Endothelial cell of umbilical vein (primary cell): ENCODE measurements around the gene CEP120. TPM values are rescaled to one million over a fixed set of nuclear protein-coding genes. Genes with fewer than 3 reads are reported as not detected.

Experiments used
- BruUV-seq: library from RNA; stranded (reverse); fragments of 400-500 nt; replicated peaks from 2 replicates; lab custom pipeline; 2021; lab: Mats Ljungman, UMichigan
- CTCF ChIA-PET: fragments of 300-600, 350-600 bp; sonication (Branson Sonifier 250); formaldehyde crosslinking; loops from one replicate; lab custom pipeline; 2021; ENCODE audit warnings: antibody characterized with exemption, inconsistent platforms; lab: Charles Lee
- POLR2A ChIA-PET: fragments of 300-600, 350-600 bp; sonication (Branson Sonifier 250); formaldehyde crosslinking; loops from one replicate; lab custom pipeline; 2021; ENCODE audit warnings: antibody characterized with exemption, inconsistent platforms; lab: Charles Lee
- DNase-seq: peaks from one replicate; pipeline ENCODE4 v3.0.0-alpha.2; 2011; ENCODE audit warnings: low read depth, low spot score
- FAIRE-seq: peaks from 2 replicates; lab custom pipeline; 2011; peaks lifted over from hg19 to GRCh38; lab: Jason Lieb, UNC
- H2AFZ ChIP-seq: 2 replicates; pipeline ENCODE4 v1.6.0; 2012; ENCODE audit warnings: low read depth, low read length, control low read depth, inconsistent platforms
- H3K27ac ChIP-seq: 2 replicates; pipeline ENCODE4 v1.5.1; 2011; ENCODE audit warnings: low read depth, mild to moderate bottlenecking, control low read depth, low read length, moderate library complexity; ENCODE audit not compliant: insufficient read depth
- H3K27me3 ChIP-seq, 2 experiments: 2 replicates each; pipeline versions ENCODE4 v1.6.0 to v1.6.1; 2011; ENCODE audit warnings: low read length in 2 of 2, mixed read lengths in 1 of 2; ENCODE audit not compliant: control insufficient read depth in 2 of 2, insufficient read depth in 2 of 2
- H3K36me3 ChIP-seq, 2 experiments: 2 replicates in 1 of 2; 3 replicates in 1 of 2; pipeline ENCODE4 v1.5.1; 2011; ENCODE audit warnings: low read length in 2 of 2, mild to moderate bottlenecking in 1 of 2, moderate library complexity in 1 of 2; ENCODE audit not compliant: control insufficient read depth in 2 of 2, insufficient read depth in 2 of 2; ENCODE audit errors: extremely low read depth in 1 of 2
- H3K4me1 ChIP-seq: 3 replicates; pipeline ENCODE4 v1.5.1; 2011; ENCODE audit warnings: mild to moderate bottlenecking, low read length; ENCODE audit not compliant: control insufficient read depth, insufficient read depth; ENCODE audit errors: extremely low read depth
- H3K4me2 ChIP-seq: 2 replicates; pipeline ENCODE4 v1.6.1; 2011; ENCODE audit warnings: low read length, control low read depth, mixed read lengths; ENCODE audit not compliant: insufficient read depth
- H3K4me3 ChIP-seq, 3 experiments: fragments of 200-600 bp in 1 of 3; sonication (generic), shearing (Covaris generic) in 1 of 3; replicated peaks in 1 of 3; 2 replicates each; pipeline ENCODE4 v1.5.1; 2011 to 2016; ENCODE audit warnings: control low read depth in 3 of 3, low read length in 3 of 3, mild to moderate bottlenecking in 2 of 3, inconsistent platforms in 1 of 3, low read depth in 1 of 3, moderate library complexity in 1 of 3; ENCODE audit not compliant: insufficient read depth in 1 of 3
- H3K79me2 ChIP-seq: 2 replicates; pipeline ENCODE4 v1.6.0; 2012; ENCODE audit warnings: low read length, inconsistent platforms; ENCODE audit not compliant: control insufficient read depth, insufficient read depth
- H3K9ac ChIP-seq: replicated peaks from 2 replicates; pipeline ENCODE3; 2011; ENCODE audit warnings: low read length, control low read depth; ENCODE audit not compliant: insufficient read depth; ENCODE audit errors: extremely low read depth
- H3K9me1 ChIP-seq: replicated peaks from 3 replicates; pipeline ENCODE4 v1.6.0; 2011; ENCODE audit warnings: mild to moderate bottlenecking, low read length; ENCODE audit not compliant: control insufficient read depth, insufficient read depth; ENCODE audit errors: extremely low read depth
- H3K9me3 ChIP-seq: replicated peaks from 2 replicates; pipeline ENCODE4 v1.5.1; 2012; ENCODE audit warnings: low read length, inconsistent platforms; ENCODE audit not compliant: control insufficient read depth, insufficient read depth
- H4K20me1 ChIP-seq: replicated peaks from 2 replicates; pipeline ENCODE3; 2011; ENCODE audit warnings: mild to moderate bottlenecking, low read length; ENCODE audit not compliant: control insufficient read depth, insufficient read depth; ENCODE audit errors: extremely low read depth
- EZH2 ChIP-seq: IDR thresholded peaks from 2 replicates; pipeline ENCODE4 v1.6.1; 2012; ENCODE audit warnings: borderline replicate concordance, low read depth, mild to moderate bottlenecking, moderate library complexity, low read length, inconsistent platforms; ENCODE audit not compliant: severe bottlenecking
- FOS ChIP-seq: IDR thresholded peaks from 2 replicates; pipeline ENCODE4 v1.6.1; 2011; ENCODE audit warnings: mild to moderate bottlenecking, low read length, moderate library complexity, borderline replicate concordance; ENCODE audit not compliant: insufficient read depth
- GATA2 ChIP-seq: IDR thresholded peaks from 2 replicates; pipeline ENCODE4 v1.7.0; 2011; ENCODE audit warnings: low read depth, mild to moderate bottlenecking, moderate library complexity, mixed read lengths, low read length; ENCODE audit not compliant: insufficient read length, insufficient read depth
- JUN ChIP-seq: IDR thresholded peaks from 2 replicates; pipeline ENCODE4 v1.6.1; 2011; ENCODE audit warnings: borderline replicate concordance, low read depth; ENCODE audit not compliant: insufficient read length, insufficient read depth
- MAX ChIP-seq: IDR thresholded peaks from 2 replicates; pipeline ENCODE4 v1.6.1; 2011; ENCODE audit not compliant: insufficient read depth, insufficient read length
- MYC ChIP-seq: IDR thresholded peaks from one replicate; pipeline ENCODE4 v1.6.1; 2011; ENCODE audit warnings: mild to moderate bottlenecking, low read depth, low read length
- POLR2A ChIP-seq: IDR thresholded peaks from 2 replicates; pipeline ENCODE4 v1.6.1; 2012; ENCODE audit warnings: low read depth, mild to moderate bottlenecking, control low read depth, low read length
- POLR2AphosphoS5 ChIP-seq: IDR thresholded peaks from 2 replicates; pipeline ENCODE4 v1.6.1; 2012; ENCODE audit warnings: low read depth, mild to moderate bottlenecking, control low read depth, low read length, moderate library complexity; ENCODE audit not compliant: insufficient read depth
- dilution Hi-C: fragments of 300-500 bp; cut with MboI; formaldehyde crosslinking; loops from one replicate; pipeline ENCODE4 v1.15.0; 2019; ENCODE audit warnings: low sequenced_read_pairs; ENCODE audit not compliant: extremely low pct_ligation_motif_present
- intact Hi-C: fragments of 100-400 bp; cut with micrococcal nuclease; formaldehyde crosslinking; loops from one replicate; pipeline ENCODE4 v1.10.0; 2022
- polyA plus RNA-seq, 4 experiments: library from polyadenylated mRNA; depleted of rRNA in 3 of 4; stranded (reverse) in 3 of 4; unstranded in 1 of 4; fragments of >200 nt; gene quantifications; 2 replicates each; pipeline versions ENCODE4 v1.2.1 to v1.2.3, GENCODE V29; 2011 to 2012; ENCODE audit warnings: missing spikeins in 1 of 4
- total RNA-seq: library from RNA; stranded (reverse); gene quantifications from 2 replicates; pipeline ENCODE4 v1.2.3, GENCODE V29; 2021
- TF ChIP-seq, protein P1 (sequence below), 2 donors: IDR thresholded peaks; 1 replicate in 1 of 2; 2 replicates in 1 of 2; pipeline ENCODE4 v1.5.1; 2011; ENCODE audit warnings: low read length in 2 of 2, mild to moderate bottlenecking in 2 of 2, moderate library complexity in 2 of 2, control low read depth in 1 of 2, inconsistent platforms in 1 of 2, low read depth in 1 of 2; ENCODE audit not compliant: insufficient read depth in 1 of 2; ENCODE audit errors: extremely low read depth in 1 of 2

CEP120 gene
- total and polyA plus RNA-seq, 2 donors (not counting 3 experiments of a cell fraction or from before 2014, with no cell fraction given): 6.6 to 18.8 TPM

GRCh38 chr5:123297198-123297831, 125.9 kb downstream of the CEP120 start:
- BruUV-seq: no TSS peak
- H3K79me2 ChIP-seq: no peaks in the 10 kb centered on the region
- no peak overlapping the region for H2AFZ ChIP-seq
- no peaks in the 10 kb centered on the region for H3K27me3 ChIP-seq
- FAIRE-seq (no peak), DNase-seq (no peak)
- no peak overlapping the region for H3K27ac ChIP-seq
- ChIA-PET CTCF (interaction anchor here (1.0 kb wide), 1 partner anchor 17 kb away, joined by 3 read pairs; no protein-coding TSS in a partner anchor), POLR2A (no interaction called here)
- no peaks in the 10 kb centered on the region for H3K9me3 ChIP-seq
- H4K20me1 ChIP-seq: no peaks in the 10 kb centered on the region
- H3K4me1 ChIP-seq: no peaks in the 10 kb centered on the region
- intact Hi-C loops (no loop called here), dilution Hi-C loops (no loop called here)
- H3K4me2 ChIP-seq: no peak overlapping the region
- H3K4me3 ChIP-seq: no peak overlapping the region
- no peaks in the 10 kb centered on the region for H3K36me3 ChIP-seq
- H3K9ac ChIP-seq: no peak overlapping the region
- TF ChIP-seq GATA2 (no peak), JUN (no peak), EZH2 (no peak), FOS (no peak), POLR2AphosphoS5 (no peak), MAX (no peak), MYC (no peak), POLR2A (no peak)
- TF ChIP-seq, protein P1, sequence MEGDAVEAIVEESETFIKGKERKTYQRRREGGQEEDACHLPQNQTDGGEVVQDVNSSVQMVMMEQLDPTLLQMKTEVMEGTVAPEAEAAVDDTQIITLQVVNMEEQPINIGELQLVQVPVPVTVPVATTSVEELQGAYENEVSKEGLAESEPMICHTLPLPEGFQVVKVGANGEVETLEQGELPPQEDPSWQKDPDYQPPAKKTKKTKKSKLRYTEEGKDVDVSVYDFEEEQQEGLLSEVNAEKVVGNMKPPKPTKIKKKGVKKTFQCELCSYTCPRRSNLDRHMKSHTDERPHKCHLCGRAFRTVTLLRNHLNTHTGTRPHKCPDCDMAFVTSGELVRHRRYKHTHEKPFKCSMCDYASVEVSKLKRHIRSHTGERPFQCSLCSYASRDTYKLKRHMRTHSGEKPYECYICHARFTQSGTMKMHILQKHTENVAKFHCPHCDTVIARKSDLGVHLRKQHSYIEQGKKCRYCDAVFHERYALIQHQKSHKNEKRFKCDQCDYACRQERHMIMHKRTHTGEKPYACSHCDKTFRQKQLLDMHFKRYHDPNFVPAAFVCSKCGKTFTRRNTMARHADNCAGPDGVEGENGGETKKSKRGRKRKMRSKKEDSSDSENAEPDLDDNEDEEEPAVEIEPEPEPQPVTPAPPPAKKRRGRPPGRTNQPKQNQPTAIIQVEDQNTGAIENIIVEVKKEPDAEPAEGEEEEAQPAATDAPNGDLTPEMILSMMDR (IDR thresholded peaks at IDR 0.05; ENCODE audit: extremely low read depth in 1 of 2, insufficient read depth in 1 of 2, low read depth in 1 of 2, low read length in 2 of 2): no peak
- H3K9me1 ChIP-seq: no peaks in the 10 kb centered on the region

Other genes with a start within 250 kb of the CEP120 start
- gene CSNK1G3, start 88.8 kb upstream of the CEP120 start, total RNA-seq: 33.0 and 35.9 TPM in 2 replicates
- 7.4 and 10.4 TPM in 2 replicates for gene CSNK1G3, start 88.8 kb upstream of the CEP120 start, polyA plus RNA-seq